K562 (cell line): ENCODE measurements around the gene NFATC2. TPM values are rescaled to one million over a fixed set of nuclear protein-coding genes. Genes with fewer than 3 reads are reported as not detected.

Experiments used
- FUS ChIP-seq: fragments of 200-400 bp; formaldehyde crosslinking; optimal IDR thresholded peaks from 2 replicates; pipeline ENCODE3; 2017; ENCODE audit warnings: low read depth, low read length
- HDAC2 ChIP-seq: fragments of 450-650 bp; IDR thresholded peaks from 2 replicates; pipeline ENCODE4 v1.6.1; 2016; ENCODE audit warnings: mild to moderate bottlenecking
- HDAC8 ChIP-seq: fragments of 450-650 bp; IDR thresholded peaks from 2 replicates; pipeline ENCODE4 v1.6.1; 2016; ENCODE audit warnings: mild to moderate bottlenecking, missing genetic modification characterization, moderate library complexity, missing compliant biosample characterization
- HLTF ChIP-seq: fragments of 450-650 bp; IDR thresholded peaks from 2 replicates; pipeline ENCODE4 v1.6.1; 2016
- HMG20A ChIP-seq: fragments of 450-650 bp; formaldehyde crosslinking; conservative IDR thresholded peaks from 2 replicates; pipeline ENCODE4 v1.4.0; 2020; ENCODE audit warnings: mild to moderate bottlenecking, mixed read lengths
- HSF4 ChIP-seq: fragments of 250-450 bp; sonication (Bioruptor Pico); IDR thresholded peaks from 2 replicates; pipeline ENCODE4 v2.1.2; 2022; ENCODE audit warnings: mild to moderate bottlenecking, moderate library complexity, borderline replicate concordance
- KDM1A ChIP-seq, 2 experiments: fragments of 450-650 bp; IDR thresholded peaks; 2 replicates each; pipeline ENCODE4 v1.6.1; 2016; ENCODE audit warnings: mild to moderate bottlenecking in 2 of 2
- MAFK ChIP-seq: IDR thresholded peaks from 2 replicates; pipeline ENCODE4 v1.6.1; 2011; ENCODE audit warnings: low read length, improper control_type of control experiment
- NCOA4 ChIP-seq: fragments of 450-650 bp; IDR thresholded peaks from 2 replicates; pipeline ENCODE4 v1.6.1; 2018; ENCODE audit warnings: mild to moderate bottlenecking; ENCODE audit not compliant: partially characterized antibody
- PKNOX1 ChIP-seq: fragments of 450-650 bp; IDR thresholded peaks from 2 replicates; pipeline ENCODE4 v1.6.1; 2016
- PML ChIP-seq: IDR thresholded peaks from 2 replicates; pipeline ENCODE4 v1.6.1; 2012; ENCODE audit warnings: low read length, inconsistent platforms
- TEAD4 ChIP-seq, 2 experiments: sonication (generic) in 1 of 2; formaldehyde crosslinking in 1 of 2; IDR thresholded peaks; 2 replicates each; pipeline versions ENCODE4 v1.6.1 to v1.8.0; 2012 to 2022; ENCODE audit warnings: borderline replicate concordance in 1 of 2, inconsistent platforms in 1 of 2, low read length in 1 of 2, mild to moderate bottlenecking in 1 of 2, missing genetic modification reagents in 1 of 2
- THAP7 ChIP-seq: fragments of 250-450 bp; sonication (Bioruptor Pico); IDR thresholded peaks from 2 replicates; pipeline ENCODE4 v1.5.0; 2021
- TSHZ1 ChIP-seq: fragments of 250-450 bp; sonication (Bioruptor Pico); IDR thresholded peaks from 2 replicates; pipeline ENCODE4 v1.4.0; 2020; ENCODE audit warnings: mild to moderate bottlenecking, moderate library complexity
- ZFP30 ChIP-seq: fragments of 250-450 bp; sonication (Bioruptor Pico); IDR thresholded peaks from 2 replicates; pipeline ENCODE4 v1.8.0; 2022; ENCODE audit warnings: moderate library complexity, mild to moderate bottlenecking, inconsistent platforms, borderline replicate concordance
- ZNF347 ChIP-seq: fragments of 450-650 bp; formaldehyde crosslinking; IDR thresholded peaks from 2 replicates; pipeline ENCODE4 v1.4.0; 2020; ENCODE audit warnings: low read depth, mild to moderate bottlenecking, moderate library complexity
- polyA plus RNA-seq, 8 experiments: library from polyadenylated mRNA; depleted of rRNA in 4 of 8; stranded (reverse) in 5 of 8; unstranded in 3 of 8; fragments of >200 nt; fragmentation: Nextera tagmentation in 2 of 8; fragmentation: Illumina TruSeq in 1 of 8; extraction: Ambion mirVana in 2 of 8; extraction: Trizol in 1 of 8; gene quantifications; 2 replicates each; pipeline versions ENCODE4 v1.2.1 to v1.2.3, GENCODE V29; 2011 to 2014; ENCODE audit warnings: inconsistent platforms in 1 of 8, missing spikeins in 1 of 8
- total RNA-seq, 7 experiments: library from RNA; depleted of rRNA in 6 of 7; stranded (reverse); fragments of >200 nt in 6 of 7; fragmentation: Illumina TruSeq in 2 of 7; extraction: Trizol in 2 of 7; gene quantifications; 2 replicates each; pipeline versions ENCODE4 v1.2.1 to v1.2.3, GENCODE V29; 2011 to 2021; ENCODE audit warnings: low replicate concordance in 1 of 7
- TF ChIP-seq, protein P1 (sequence below): fragments of 250-450 bp; sonication (Bioruptor Pico); IDR thresholded peaks from 2 replicates; pipeline ENCODE4 v1.5.1; 2021; ENCODE audit warnings: mild to moderate bottlenecking

NFATC2 gene
- total and polyA plus RNA-seq, 9 of the 15 experiments (the other 6 are each of a cell fraction or from before 2014, with no cell fraction given): 1.9 to 11.2 (median 3.0) TPM

DNA sequence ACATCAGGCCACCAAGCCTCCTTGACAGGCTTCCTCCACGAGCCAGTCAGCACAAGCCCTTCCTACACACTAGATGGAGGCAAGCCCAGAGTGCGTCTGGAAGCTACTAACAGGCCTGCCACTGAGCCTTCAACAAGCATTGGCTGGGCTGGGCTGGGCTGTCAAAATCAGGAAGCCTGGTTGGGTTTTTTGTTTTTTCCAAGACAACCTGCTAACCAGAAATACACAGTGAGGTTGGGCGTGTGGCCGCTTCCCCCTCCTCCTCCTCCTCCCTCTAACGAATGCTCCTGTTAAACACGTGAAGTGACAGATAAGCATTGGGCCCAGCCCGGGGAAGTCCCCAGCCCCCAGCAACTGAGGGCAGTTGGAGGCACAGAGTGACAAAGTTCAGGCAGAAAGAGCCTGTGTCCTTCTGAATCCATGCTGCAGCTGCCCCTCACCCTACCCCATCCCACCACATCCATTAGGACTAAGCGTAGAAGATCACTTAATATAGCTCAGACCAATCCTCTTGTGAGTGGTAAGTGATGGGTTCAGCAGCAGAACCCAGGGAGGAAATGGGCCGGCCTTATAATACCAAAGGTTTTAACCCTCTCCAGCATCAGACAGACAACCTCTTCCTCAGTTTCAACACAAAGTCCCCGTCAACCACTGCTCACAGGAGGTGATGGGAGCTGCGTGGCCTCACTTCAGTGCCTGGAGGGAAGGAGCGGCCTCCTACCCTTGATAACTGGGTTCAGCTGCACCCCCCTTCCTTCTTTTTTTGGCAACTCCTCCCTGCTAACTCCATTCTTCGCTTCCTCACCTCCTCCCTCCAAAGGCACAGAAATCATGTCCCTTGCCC is 1.1 kb downstream of the NFATC2 start (continued):
- TF ChIP-seq HMG20A (CRISPR knock-in tag): no peak
- TF ChIP-seq HSF4: no peak
- TF ChIP-seq THAP7: no peak
- no peak for TF ChIP-seq HLTF
- TF ChIP-seq ZNF347 (CRISPR knock-in tag): no peak
- TF ChIP-seq PML: no peak
- TF ChIP-seq NCOA4: no peak
- peak; percentile 77 for TF ChIP-seq PKNOX1
- TF ChIP-seq MAFK: no peak
- TF ChIP-seq KDM1A (IDR thresholded peaks at IDR 0.05): peak; percentile 27 to 47; a peak in 1 of 4 replicates
- TF ChIP-seq FUS: no peak
- TF ChIP-seq HDAC8 (tag): no peak
- peak; percentile 71 for TF ChIP-seq HDAC2
- peak; percentile 61 for TF ChIP-seq TEAD4 (IDR thresholded peaks at IDR 0.05; ENCODE audit: low read length)
- TF ChIP-seq TEAD4 (CRISPR knock-in tag; IDR thresholded peaks at IDR 0.05; ENCODE audit: borderline replicate concordance): no peak
- TF ChIP-seq, protein P1, sequence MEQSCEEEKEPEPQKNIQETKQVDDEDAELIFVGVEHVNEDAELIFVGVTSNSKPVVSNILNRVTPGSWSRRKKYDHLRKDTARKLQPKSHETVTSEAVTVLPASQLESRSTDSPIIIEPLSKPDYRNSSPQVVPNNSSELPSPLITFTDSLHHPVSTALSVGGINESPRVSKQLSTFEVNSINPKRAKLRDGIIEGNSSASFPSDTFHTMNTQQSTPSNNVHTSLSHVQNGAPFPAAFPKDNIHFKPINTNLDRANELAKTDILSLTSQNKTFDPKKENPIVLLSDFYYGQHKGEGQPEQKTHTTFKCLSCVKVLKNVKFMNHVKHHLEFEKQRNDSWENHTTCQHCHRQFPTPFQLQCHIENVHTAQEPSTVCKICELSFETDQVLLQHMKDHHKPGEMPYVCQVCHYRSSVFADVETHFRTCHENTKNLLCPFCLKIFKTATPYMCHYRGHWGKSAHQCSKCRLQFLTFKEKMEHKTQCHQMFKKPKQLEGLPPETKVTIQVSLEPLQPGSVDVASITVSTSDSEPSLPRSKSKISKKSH (CRISPR knock-in tag): no peak
- TF ChIP-seq TSHZ1: no peak
- TF ChIP-seq ZFP30 (CRISPR knock-in tag): no peak
